IMR-90 (cell line): ENCODE results near the gene ANO2.

Experiments
- BHLHE40 ChIP-seq: fragments of 150-350 bp; IDR thresholded peaks from 2 replicates; pipeline ENCODE4 v1.6.1; 2016; ENCODE audit warnings: mild to moderate bottlenecking, low read depth, low read length
- CHD1 ChIP-seq: IDR thresholded peaks from 2 replicates; pipeline ENCODE4 v1.6.1; 2012; ENCODE audit warnings: low read depth, low read length, improper control_type of control experiment
- FOS ChIP-seq: fragments of 150-350 bp; IDR thresholded peaks from 2 replicates; pipeline ENCODE4 v1.6.1; 2016; ENCODE audit warnings: low read depth, low read length
- POLR2A ChIP-seq: IDR thresholded peaks from 2 replicates; pipeline ENCODE4 v1.6.1; 2012; ENCODE audit warnings: mild to moderate bottlenecking, low read depth, low read length
- RAD21 ChIP-seq: IDR thresholded peaks from 2 replicates; pipeline ENCODE4 v1.6.1; 2012; ENCODE audit warnings: low read length, improper control_type of control experiment
- RFX5 ChIP-seq: IDR thresholded peaks from 2 replicates; pipeline ENCODE4 v1.8.0; 2012; ENCODE audit warnings: low read depth, mild to moderate bottlenecking, low read length, moderate library complexity
- TF ChIP-seq, protein P1 (sequence below): conservative IDR thresholded peaks from 2 replicates; pipeline ENCODE4 v1.5.1; 2012; ENCODE audit warnings: mild to moderate bottlenecking, low read depth, low read length, improper control_type of control experiment
- TF ChIP-seq, protein P2 (sequence below): fragments of 150-350 bp; IDR thresholded peaks from 2 replicates; pipeline ENCODE4 v1.6.1; 2017; ENCODE audit warnings: mild to moderate bottlenecking, antibody characterized with exemption, low read length, low read depth

DNA sequence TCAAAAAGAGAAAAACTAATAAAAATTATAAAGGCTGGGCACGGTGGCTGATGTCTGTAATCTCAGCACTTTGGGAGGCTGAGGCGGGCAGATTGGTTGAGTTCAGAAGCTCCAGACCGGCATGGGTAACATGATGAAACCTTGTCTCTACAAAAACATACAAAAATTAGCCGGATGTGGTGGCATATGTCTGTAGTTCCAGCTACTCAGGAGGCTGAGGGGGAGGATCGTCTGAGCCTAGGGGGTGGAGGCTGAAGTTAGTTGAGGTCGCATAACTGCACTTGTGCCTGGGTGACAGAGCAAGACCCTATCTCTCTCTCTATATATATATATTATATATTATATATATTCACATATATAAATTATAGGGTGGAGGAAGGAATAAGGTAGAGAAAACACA lies 32.5 kb upstream of the ANO2 start:
- TF ChIP-seq RAD21: no peak
- TF ChIP-seq POLR2A: no peak
- TF ChIP-seq, protein P1, sequence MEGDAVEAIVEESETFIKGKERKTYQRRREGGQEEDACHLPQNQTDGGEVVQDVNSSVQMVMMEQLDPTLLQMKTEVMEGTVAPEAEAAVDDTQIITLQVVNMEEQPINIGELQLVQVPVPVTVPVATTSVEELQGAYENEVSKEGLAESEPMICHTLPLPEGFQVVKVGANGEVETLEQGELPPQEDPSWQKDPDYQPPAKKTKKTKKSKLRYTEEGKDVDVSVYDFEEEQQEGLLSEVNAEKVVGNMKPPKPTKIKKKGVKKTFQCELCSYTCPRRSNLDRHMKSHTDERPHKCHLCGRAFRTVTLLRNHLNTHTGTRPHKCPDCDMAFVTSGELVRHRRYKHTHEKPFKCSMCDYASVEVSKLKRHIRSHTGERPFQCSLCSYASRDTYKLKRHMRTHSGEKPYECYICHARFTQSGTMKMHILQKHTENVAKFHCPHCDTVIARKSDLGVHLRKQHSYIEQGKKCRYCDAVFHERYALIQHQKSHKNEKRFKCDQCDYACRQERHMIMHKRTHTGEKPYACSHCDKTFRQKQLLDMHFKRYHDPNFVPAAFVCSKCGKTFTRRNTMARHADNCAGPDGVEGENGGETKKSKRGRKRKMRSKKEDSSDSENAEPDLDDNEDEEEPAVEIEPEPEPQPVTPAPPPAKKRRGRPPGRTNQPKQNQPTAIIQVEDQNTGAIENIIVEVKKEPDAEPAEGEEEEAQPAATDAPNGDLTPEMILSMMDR: no peak
- no peak for TF ChIP-seq CHD1
- TF ChIP-seq RFX5: no peak
- no peak for TF ChIP-seq FOS
- TF ChIP-seq, protein P2, sequence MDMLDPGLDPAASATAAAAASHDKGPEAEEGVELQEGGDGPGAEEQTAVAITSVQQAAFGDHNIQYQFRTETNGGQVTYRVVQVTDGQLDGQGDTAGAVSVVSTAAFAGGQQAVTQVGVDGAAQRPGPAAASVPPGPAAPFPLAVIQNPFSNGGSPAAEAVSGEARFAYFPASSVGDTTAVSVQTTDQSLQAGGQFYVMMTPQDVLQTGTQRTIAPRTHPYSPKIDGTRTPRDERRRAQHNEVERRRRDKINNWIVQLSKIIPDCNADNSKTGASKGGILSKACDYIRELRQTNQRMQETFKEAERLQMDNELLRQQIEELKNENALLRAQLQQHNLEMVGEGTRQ: no peak
- TF ChIP-seq BHLHE40: no peak
